ENCODE results near the gene CAPNS2.

DNA sequence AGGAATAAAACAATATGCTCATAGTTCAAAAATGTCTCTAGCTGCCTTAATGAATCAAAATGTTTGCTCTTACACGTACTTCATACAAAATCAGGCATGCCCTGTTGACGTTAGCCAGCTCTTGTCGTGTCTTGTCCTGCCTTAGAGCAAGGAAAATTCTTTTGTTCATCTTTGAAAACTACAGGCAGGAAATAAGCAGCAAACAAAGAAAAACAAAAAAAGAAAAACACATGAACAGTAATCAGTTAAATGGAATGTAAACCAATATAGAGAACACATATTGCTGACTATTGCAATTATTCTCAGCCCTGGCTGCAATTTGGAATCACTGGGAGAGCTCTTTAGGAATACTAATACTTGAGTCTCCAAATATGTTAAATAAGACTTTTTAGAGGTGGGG lies 1.7 kb downstream of the CAPNS2 start:
- TF ChIP-seq EP300 (IDR thresholded peaks at IDR 0.05; ENCODE audit: borderline replicate concordance), result no peak
- TF ChIP-seq YY1 (IDR thresholded peaks at IDR 0.05; ENCODE audit: low read depth), result no peak
- TF ChIP-seq, protein P1, sequence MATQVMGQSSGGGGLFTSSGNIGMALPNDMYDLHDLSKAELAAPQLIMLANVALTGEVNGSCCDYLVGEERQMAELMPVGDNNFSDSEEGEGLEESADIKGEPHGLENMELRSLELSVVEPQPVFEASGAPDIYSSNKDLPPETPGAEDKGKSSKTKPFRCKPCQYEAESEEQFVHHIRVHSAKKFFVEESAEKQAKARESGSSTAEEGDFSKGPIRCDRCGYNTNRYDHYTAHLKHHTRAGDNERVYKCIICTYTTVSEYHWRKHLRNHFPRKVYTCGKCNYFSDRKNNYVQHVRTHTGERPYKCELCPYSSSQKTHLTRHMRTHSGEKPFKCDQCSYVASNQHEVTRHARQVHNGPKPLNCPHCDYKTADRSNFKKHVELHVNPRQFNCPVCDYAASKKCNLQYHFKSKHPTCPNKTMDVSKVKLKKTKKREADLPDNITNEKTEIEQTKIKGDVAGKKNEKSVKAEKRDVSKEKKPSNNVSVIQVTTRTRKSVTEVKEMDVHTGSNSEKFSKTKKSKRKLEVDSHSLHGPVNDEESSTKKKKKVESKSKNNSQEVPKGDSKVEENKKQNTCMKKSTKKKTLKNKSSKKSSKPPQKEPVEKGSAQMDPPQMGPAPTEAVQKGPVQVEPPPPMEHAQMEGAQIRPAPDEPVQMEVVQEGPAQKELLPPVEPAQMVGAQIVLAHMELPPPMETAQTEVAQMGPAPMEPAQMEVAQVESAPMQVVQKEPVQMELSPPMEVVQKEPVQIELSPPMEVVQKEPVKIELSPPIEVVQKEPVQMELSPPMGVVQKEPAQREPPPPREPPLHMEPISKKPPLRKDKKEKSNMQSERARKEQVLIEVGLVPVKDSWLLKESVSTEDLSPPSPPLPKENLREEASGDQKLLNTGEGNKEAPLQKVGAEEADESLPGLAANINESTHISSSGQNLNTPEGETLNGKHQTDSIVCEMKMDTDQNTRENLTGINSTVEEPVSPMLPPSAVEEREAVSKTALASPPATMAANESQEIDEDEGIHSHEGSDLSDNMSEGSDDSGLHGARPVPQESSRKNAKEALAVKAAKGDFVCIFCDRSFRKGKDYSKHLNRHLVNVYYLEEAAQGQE (IDR thresholded peaks at IDR 0.05; ENCODE audit: low read depth), result no peak
- TF ChIP-seq NFIC (IDR thresholded peaks at IDR 0.05), result no peak
